Measurements from ENCODE around the gene UBA7.

UBA7 gene

DNA sequence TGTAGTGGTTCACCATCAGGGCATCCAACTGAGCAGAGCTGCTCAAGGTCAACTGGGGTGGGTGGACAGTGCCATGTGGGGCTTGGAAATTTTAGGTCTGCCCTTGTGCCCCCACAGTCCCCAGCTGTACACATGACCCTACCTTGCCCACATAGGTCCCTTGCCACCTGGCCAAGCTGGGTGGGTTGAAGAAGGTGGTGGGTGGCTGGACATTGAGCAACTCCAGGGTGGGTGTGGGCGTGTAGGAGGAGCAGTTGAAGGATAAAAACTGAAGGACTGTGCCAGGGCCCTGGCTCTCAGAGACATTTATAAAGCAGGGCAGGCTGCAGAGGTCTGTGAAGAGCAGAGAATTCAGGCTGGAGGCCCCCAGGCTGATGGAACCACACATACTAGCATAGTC, 14.6 kb downstream of the UBA7 start:
- DNase-seq (ENCODE audit: low read depth), result no peak
- TF ChIP-seq CTCF (conservative IDR thresholded peaks at IDR 0.05; ENCODE audit: low read length), result no peak

GRCh38 chr3:49794926-49795905, 18.5 kb downstream of the UBA7 start:
- H3K4me3 ChIP-seq (ENCODE audit: low read length), result no peak overlapping the region
- DNase-seq (ENCODE audit: low read depth), result no peak
- no peak for TF ChIP-seq CTCF (conservative IDR thresholded peaks at IDR 0.05; ENCODE audit: low read length)

More for the DNA sequence above, 14.6 kb downstream of the UBA7 start:
- no peak overlapping the region for H3K4me3 ChIP-seq (ENCODE audit: low read length)

- TF ChIP-seq CTCF (conservative IDR thresholded peaks at IDR 0.05; ENCODE audit: low read length), result no peak
- H3K4me3 ChIP-seq (ENCODE audit: low read length), result no peak overlapping the region
- DNase-seq (ENCODE audit: low read depth), result no peak
Measured at GRCh38 chr3:49794431-49794830, 19.3 kb downstream of the UBA7 start.

DNA sequence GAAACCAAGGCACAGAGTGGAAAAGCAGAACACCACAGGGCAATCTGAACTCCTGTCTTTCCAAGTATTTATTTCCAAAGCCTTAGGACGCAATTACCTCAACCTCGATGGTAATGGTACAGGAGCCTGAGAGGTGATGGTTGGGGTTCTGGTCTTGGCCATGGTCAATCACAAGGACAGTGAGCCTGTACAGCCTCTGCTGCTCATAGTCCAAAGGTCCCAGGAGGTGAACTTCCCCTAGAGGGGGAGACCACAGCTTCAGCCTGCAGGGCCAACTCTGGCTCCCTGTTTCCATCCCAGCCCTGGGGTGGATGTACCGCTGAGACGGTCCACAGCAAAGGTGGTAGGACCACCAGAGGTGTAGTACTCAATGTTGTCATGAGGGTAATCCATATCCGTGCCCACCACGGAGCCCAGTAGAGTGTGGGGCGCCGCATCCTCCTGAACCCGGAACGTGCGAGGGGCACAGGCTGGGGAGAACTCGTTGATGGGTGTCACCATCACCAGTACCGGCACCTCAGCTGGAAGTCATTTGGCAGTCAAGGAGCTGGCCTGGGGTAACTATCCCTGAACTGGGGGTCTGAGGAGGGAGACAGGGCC, 20.2 kb downstream of the UBA7 start:
- H3K4me3 ChIP-seq (ENCODE audit: low read length), result no peak overlapping the region
- TF ChIP-seq CTCF (conservative IDR thresholded peaks at IDR 0.05; ENCODE audit: low read length), result no peak
- DNase-seq (ENCODE audit: low read depth), result no peak

DNA sequence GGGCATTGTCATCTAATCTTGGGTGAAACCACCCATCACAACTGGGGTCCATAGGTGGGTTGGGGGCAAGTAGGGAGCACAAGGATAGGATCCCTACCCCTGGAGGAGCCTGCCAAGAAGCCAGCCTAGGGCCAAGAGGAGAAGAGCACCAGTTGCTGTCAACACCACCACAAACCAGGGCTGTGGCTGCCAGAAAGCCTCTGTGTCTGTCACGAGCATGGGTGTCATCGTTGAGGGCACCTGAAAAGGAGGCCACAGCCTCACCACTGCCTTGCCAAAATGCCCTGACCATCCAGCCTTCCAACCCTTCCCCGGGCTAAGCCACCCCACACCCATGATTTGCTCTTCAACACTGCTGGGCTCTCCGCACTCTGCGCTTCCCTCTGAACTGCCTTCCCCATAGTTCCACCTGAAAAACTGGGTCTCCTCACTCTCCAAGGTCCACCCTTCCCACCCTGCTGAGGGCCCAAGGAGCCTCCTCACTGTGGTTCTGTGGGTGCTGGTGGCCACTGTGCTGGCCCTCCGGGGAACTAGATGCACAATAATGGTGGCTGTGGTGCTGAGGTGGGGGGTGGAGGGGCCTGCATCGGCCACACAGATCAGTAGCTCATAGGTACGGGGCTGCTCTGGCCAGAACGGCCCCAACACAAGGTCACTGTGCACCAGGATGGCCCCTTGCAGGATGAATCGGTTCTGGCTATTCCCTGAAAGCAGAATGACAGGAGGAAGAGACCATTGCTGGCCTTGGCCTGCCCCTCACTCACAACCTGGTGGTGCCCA, 21.2 kb downstream of the UBA7 start:
- TF ChIP-seq CTCF (conservative IDR thresholded peaks at IDR 0.05; ENCODE audit: low read length), result no peak
- no peak overlapping the region for H3K4me3 ChIP-seq (ENCODE audit: low read length)
- DNase-seq (ENCODE audit: low read depth), result no peak

- no peak overlapping the region for H3K4me3 ChIP-seq (ENCODE audit: low read length)
- no peak for DNase-seq (ENCODE audit: low read depth)
- no peak for TF ChIP-seq CTCF (conservative IDR thresholded peaks at IDR 0.05; ENCODE audit: low read length)
Measured at GRCh38 chr3:49791571-49791970, 22.2 kb downstream of the UBA7 start.

Data from AG10803 (cell line).